Lung (tissue), 12 donors: ENCODE results near the gene USH1G. TPM values are rescaled to one million over a fixed set of nuclear protein-coding genes. Genes with fewer than 3 reads are reported as not detected.

Source experiments
- ATAC-seq: fragments of 200-7000 bp; cut with Tn5 transposase; one replicate; pipeline ENCODE4 v1.9.1; 2020; ENCODE audit warnings: moderate number of reproducible peaks; ENCODE audit not compliant: insufficient read depth, low FRiP score
- DNase-seq, 3 donors: peaks; one replicate each; pipeline ENCODE4 v3.0.0-alpha.2; 2013 to 2017
- H3K27ac ChIP-seq, 2 donors: one replicate each; pipeline ENCODE4 v1.5.1; 2013; ENCODE audit warnings: mild to moderate bottlenecking in 2 of 2, moderate library complexity in 2 of 2, control low read depth in 1 of 2, inconsistent platforms in 1 of 2, low read depth in 1 of 2, low read length in 1 of 2
- H3K27me3 ChIP-seq, 3 donors: one replicate each; pipeline ENCODE4 v1.5.1; 2013; ENCODE audit warnings: low read length in 2 of 3; ENCODE audit not compliant: control insufficient read depth in 3 of 3, insufficient read depth in 3 of 3
- H3K36me3 ChIP-seq, 4 donors: one replicate each; pipeline ENCODE4 v1.5.1; 2013; ENCODE audit warnings: low read length in 4 of 4, mild to moderate bottlenecking in 1 of 4, moderate library complexity in 1 of 4; ENCODE audit not compliant: control insufficient read depth in 4 of 4, insufficient read depth in 4 of 4
- H3K4me1 ChIP-seq, 5 donors: one replicate each; pipeline ENCODE4 v1.5.1; 2013; ENCODE audit warnings: low read length in 5 of 5, mild to moderate bottlenecking in 2 of 5, moderate library complexity in 1 of 5; ENCODE audit not compliant: control insufficient read depth in 5 of 5, insufficient read depth in 5 of 5
- H3K4me3 ChIP-seq: one replicate; pipeline ENCODE4 v1.5.1; 2013; ENCODE audit warnings: mild to moderate bottlenecking, control low read depth, moderate library complexity
- H3K9ac ChIP-seq, 2 donors: one replicate each; pipeline ENCODE4 v1.5.1; 2013; ENCODE audit warnings: low read length in 2 of 2, control low read depth in 1 of 2; ENCODE audit not compliant: insufficient read depth in 1 of 2
- H3K9me3 ChIP-seq, 4 donors: one replicate each; pipeline ENCODE4 v1.5.1; 2013; ENCODE audit warnings: low read length in 3 of 4, mild to moderate bottlenecking in 1 of 4, moderate library complexity in 1 of 4; ENCODE audit not compliant: control insufficient read depth in 4 of 4, insufficient read depth in 3 of 4
- WGBS, 2 donors: extraction: QIAGEN DNeasy Blood & Tissue Kit; methylation state at CpG; one replicate each; pipeline ENCODE4 v1.1.7; 2013; 5-methylcytosine and 5-hydroxymethylcytosine counted together
- polyA plus RNA-seq, 2 donors: library from polyadenylated mRNA; stranded (reverse); fragments of 200-250 nt; gene quantifications; one replicate each; pipeline ENCODE4 v1.2.1, GENCODE V29; 2013
- total RNA-seq, 2 donors: library from RNA; depleted of rRNA in 1 of 2; stranded (reverse); fragments of >200 nt in 1 of 2; gene quantifications; one replicate each; pipeline ENCODE4 v1.2.1, GENCODE V29; 2014 to 2021
- TF ChIP-seq, protein P1 (sequence below): IDR thresholded peaks from 2 replicates; pipeline ENCODE4 v1.5.1; 2012; ENCODE audit warnings: mild to moderate bottlenecking; ENCODE audit errors: control extremely low read depth, extremely low read depth
- donor health status: control.
- donor health status: control.
- donor health status: Bipolar disorder and iron deficiency.
- donor health status: healthy.
- donor health status: DM: yes; HTN: yes; CAD: no.

The USH1G gene
- total and polyA plus RNA-seq, 4 donors: 0.01 TPM; not detected in 3

DNA sequence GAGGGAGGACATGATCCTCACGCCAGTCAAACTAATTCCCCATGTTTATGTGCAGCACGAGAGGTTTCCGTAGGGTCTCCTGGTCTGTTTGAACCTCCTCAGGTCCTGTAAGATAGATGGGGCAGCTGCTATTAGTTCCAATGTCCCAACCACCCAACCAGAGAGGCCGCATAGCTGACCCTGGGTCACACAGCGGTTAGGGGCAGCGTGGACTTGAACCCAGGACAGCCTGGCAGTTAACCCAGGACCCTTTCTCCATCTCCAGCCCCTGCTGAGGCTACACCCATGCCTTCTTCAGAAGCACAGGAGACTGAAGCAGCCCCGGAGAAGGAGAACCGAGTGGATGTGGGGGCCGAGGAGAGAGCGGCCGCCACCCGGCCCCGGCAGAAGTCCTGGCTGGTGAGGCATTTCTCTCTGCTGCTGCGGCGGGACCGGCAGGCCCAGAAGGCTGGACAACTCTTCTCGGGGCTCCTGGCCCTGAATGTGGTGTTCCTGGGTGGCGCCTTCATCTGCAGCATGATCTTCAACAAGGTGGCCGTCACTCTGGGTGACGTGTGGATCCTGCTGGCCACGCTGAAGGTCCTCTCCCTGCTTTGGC is 18.2 kb upstream of the USH1G start:
- H3K4me1 ChIP-seq: no peaks in the 10 kb centered on the region
- 78 to 85% methylated on average over 20 to 21 of the region's 21 CpGs for WGBS, 2 donors
- DNase-seq (no peak), ATAC-seq (no peak)
- peaks cover 0 to 48% (median 18%) of the 10 kb centered on the region in 3 donors for H3K27me3 ChIP-seq
- H3K4me3 ChIP-seq: no peak overlapping the region
- no peak overlapping the region for H3K9ac ChIP-seq
- peaks cover 0 to 2% (median 0%) of the 10 kb centered on the region in 4 donors for H3K9me3 ChIP-seq
- TF ChIP-seq, protein P1, sequence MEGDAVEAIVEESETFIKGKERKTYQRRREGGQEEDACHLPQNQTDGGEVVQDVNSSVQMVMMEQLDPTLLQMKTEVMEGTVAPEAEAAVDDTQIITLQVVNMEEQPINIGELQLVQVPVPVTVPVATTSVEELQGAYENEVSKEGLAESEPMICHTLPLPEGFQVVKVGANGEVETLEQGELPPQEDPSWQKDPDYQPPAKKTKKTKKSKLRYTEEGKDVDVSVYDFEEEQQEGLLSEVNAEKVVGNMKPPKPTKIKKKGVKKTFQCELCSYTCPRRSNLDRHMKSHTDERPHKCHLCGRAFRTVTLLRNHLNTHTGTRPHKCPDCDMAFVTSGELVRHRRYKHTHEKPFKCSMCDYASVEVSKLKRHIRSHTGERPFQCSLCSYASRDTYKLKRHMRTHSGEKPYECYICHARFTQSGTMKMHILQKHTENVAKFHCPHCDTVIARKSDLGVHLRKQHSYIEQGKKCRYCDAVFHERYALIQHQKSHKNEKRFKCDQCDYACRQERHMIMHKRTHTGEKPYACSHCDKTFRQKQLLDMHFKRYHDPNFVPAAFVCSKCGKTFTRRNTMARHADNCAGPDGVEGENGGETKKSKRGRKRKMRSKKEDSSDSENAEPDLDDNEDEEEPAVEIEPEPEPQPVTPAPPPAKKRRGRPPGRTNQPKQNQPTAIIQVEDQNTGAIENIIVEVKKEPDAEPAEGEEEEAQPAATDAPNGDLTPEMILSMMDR: no peak
- H3K27ac ChIP-seq: no peak overlapping the region
- no peaks in the 10 kb centered on the region for H3K36me3 ChIP-seq

DNA sequence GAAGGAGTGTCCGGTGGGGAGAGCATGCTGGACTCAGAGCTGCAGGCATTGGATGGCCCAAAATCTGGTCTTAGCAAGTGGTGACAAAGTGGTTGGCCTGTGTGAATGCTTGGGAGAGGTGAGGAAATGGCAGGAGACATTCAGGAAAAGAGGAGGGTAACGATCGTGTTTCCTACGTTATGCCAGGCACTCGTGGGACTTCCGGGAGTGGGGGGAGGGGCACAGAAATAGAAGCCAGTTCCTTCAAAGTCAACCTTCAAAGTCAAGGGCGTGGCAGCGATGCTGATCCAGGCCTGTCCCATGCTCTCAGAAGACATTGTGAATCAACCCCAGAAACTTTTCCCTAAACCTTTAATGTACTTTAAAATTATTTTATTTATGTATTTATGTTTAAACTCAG is 16.5 kb upstream of the USH1G start:
- ATAC-seq (no peak), DNase-seq (no peak)
- 47 to 51% methylated on average over 8 of the region's 8 CpGs for WGBS, 2 donors
- H3K27me3 ChIP-seq: peaks cover 0 to 64% (median 19%) of the 10 kb centered on the region in 3 donors
- no peaks in the 10 kb centered on the region for H3K36me3 ChIP-seq
- peaks cover 0 to 3% (median 0%) of the 10 kb centered on the region in 4 donors for H3K9me3 ChIP-seq
- H3K4me1 ChIP-seq: peaks cover 0 to 3% (median 0%) of the 10 kb centered on the region in 5 donors
- no peak overlapping the region for H3K27ac ChIP-seq
- no peak overlapping the region for H3K4me3 ChIP-seq
- H3K9ac ChIP-seq: no peak overlapping the region
- TF ChIP-seq, protein P1: no peak

DNA sequence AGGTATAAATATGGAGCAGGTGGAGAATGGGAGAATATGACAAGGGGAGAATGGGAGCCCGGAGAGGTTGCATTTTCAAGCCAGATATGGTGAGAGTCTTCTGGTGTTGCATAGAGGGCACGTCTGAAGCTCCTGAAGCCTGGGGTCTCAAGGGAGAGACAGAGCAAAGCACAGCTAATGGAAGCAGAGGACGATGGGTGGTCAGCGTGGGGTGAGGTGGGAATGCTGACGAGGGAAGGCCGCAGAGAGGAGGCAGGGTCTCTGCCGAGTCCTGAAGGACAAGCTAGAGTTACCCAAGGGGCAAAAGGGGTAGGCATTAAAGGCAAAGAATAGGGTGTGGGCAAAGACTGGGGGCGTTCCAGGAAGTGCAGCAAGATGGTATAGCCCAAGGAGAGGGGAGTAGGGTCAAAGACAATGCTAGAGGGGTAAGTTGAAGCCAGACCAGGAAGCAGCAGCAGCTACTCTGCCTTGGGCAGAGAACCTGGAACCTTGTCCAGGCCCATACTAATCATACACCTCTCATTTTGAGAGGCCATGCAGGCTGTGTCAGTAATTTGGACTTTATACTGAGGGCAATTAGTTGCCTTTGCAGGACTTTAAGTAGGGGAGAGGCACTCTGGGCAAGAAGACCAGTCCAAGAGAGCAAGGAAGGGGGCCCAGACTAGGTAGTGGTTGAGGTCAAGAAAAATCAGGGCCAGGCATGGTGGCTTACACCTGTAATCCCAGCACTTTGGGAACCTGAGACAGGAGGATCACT is 15.3 kb upstream of the USH1G start:
- Histone ChIP-seq H3K27me3 (peaks cover 0 to 72% (median 21%) of the 10 kb centered on the region in 3 donors), H3K9ac (no peak overlapping the region), H3K4me3 (no peak overlapping the region), H3K36me3 (no peaks in the 10 kb centered on the region), H3K9me3 (peaks cover 0 to 3% (median 0%) of the 10 kb centered on the region in 4 donors), H3K27ac (no peak overlapping the region), H3K4me1 (peaks cover 0 to 3% (median 0%) of the 10 kb centered on the region in 5 donors)
- 70 to 75% methylated on average over 8 of the region's 8 CpGs for WGBS, 2 donors
- ATAC-seq (no peak), DNase-seq (no peak)
- TF ChIP-seq, protein P1: no peak
